HG02852 (cell line): Measurements from ENCODE around the gene CDH23.

Experiments used
- ATAC-seq: cut with Tn5 transposase; IDR thresholded peaks from one replicate; pipeline ENCODE4 v1.9.1; 2021; ENCODE audit warnings: mild to moderate bottlenecking, moderate library complexity; ENCODE audit not compliant: unreplicated experiment

CDH23 gene

GRCh38 chr10:71511206-71511605 lies 114.5 kb downstream of the CDH23 start:
- ATAC-seq: no peak

GRCh38 chr10:71512312-71512711 lies 115.6 kb downstream of the CDH23 start:
- no peak for ATAC-seq

- no peak for ATAC-seq
Measured at GRCh38 chr10:71512761-71513539, 116.2 kb downstream of the CDH23 start.

- ATAC-seq: no peak
Measured at GRCh38 chr10:71513540-71513853, 116.8 kb downstream of the CDH23 start.

GRCh38 chr10:71513936-71514335 lies 117.2 kb downstream of the CDH23 start:
- no peak for ATAC-seq

- no peak for ATAC-seq
Measured at GRCh38 chr10:71515531-71516172, 118.9 kb downstream of the CDH23 start.

- no peak for ATAC-seq
Measured at GRCh38 chr10:71516890-71517289, 120.2 kb downstream of the CDH23 start.

- no peak for ATAC-seq
Measured at GRCh38 chr10:71517298-71518169, 120.8 kb downstream of the CDH23 start.

GRCh38 chr10:71520042-71520441 lies 123.3 kb downstream of the CDH23 start:
- ATAC-seq: no peak

- ATAC-seq: no peak
Measured at GRCh38 chr10:71521504-71522441, 125.1 kb downstream of the CDH23 start.

- ATAC-seq: no peak
Measured at GRCh38 chr10:71522442-71523144, 125.9 kb downstream of the CDH23 start.

GRCh38 chr10:71523756-71524155 lies 127.0 kb downstream of the CDH23 start:
- ATAC-seq: no peak

- no peak for ATAC-seq
Measured at GRCh38 chr10:71525092-71525491, 128.4 kb downstream of the CDH23 start.

- no peak for ATAC-seq
Measured at GRCh38 chr10:71525721-71526120, 129.0 kb downstream of the CDH23 start.

GRCh38 chr10:71526653-71527052 lies 129.9 kb downstream of the CDH23 start:
- no peak for ATAC-seq

- ATAC-seq: no peak
Measured at GRCh38 chr10:71527135-71527534, 130.4 kb downstream of the CDH23 start.

- no peak for ATAC-seq
Measured at GRCh38 chr10:71528371-71529206, 131.9 kb downstream of the CDH23 start.

GRCh38 chr10:71529207-71529827 lies 132.6 kb downstream of the CDH23 start:
- ATAC-seq: no peak

GRCh38 chr10:71530781-71531180 lies 134.1 kb downstream of the CDH23 start:
- ATAC-seq: no peak
